B cell (primary cell): ENCODE data around the gene GRID1. TPM values are rescaled to one million over a fixed set of nuclear protein-coding genes. Genes with fewer than 3 reads are reported as not detected.

Experiments
- ATAC-seq: fragments of 200-7000 bp; cut with Tn5 transposase; one replicate; pipeline ENCODE4 v1.10.0; 2021; ENCODE audit warnings: low read depth, mild to moderate bottlenecking, moderate number of reproducible peaks, moderate library complexity
- CTCF ChIA-PET: fragments of 350-600 bp; sonication (Branson Sonifier 250); formaldehyde crosslinking; loops from one replicate; lab custom pipeline; 2021; ENCODE audit warnings: antibody characterized with exemption, inconsistent platforms; lab: Charles Lee
- POLR2A ChIA-PET: fragments of 350-600 bp; sonication (Branson Sonifier 250); formaldehyde crosslinking; loops from one replicate; lab custom pipeline; 2021; ENCODE audit warnings: antibody characterized with exemption; lab: Charles Lee
- DNase-seq: peaks from one replicate; pipeline ENCODE4 v3.0.0; 2013
- H2AFZ ChIP-seq: 2 replicates; pipeline ENCODE4 v1.6.1; 2012; ENCODE audit warnings: mild to moderate bottlenecking, low read depth, low read length; ENCODE audit not compliant: insufficient read depth, poor library complexity, severe bottlenecking
- H3K27ac ChIP-seq, 2 donors: 1 replicate in 1 of 2; 2 replicates in 1 of 2; pipeline ENCODE4 v1.5.1; 2012 to 2013; ENCODE audit warnings: low read length in 2 of 2, mild to moderate bottlenecking in 2 of 2, moderate library complexity in 1 of 2
- H3K27me3 ChIP-seq, 4 experiments: fragments of 200-600 bp in 1 of 4; sonication (generic) in 1 of 4; replicated peaks in 1 of 4; 1 replicate in 2 of 4; 2 replicates in 2 of 4; pipeline versions ENCODE4 v1.6.1 to v1.7.0; 2013 to 2016; ENCODE audit warnings: low read length in 3 of 4, mild to moderate bottlenecking in 2 of 4, mixed read lengths in 1 of 4, moderate library complexity in 1 of 4; ENCODE audit not compliant: insufficient read depth in 4 of 4, control insufficient read depth in 3 of 4; ENCODE audit errors: control extremely low read depth in 1 of 4
- H3K36me3 ChIP-seq, 2 experiments: replicated peaks in 1 of 2; 1 replicate in 1 of 2; 2 replicates in 1 of 2; pipeline versions ENCODE4 v1.6.1 to v1.7.1; 2013; ENCODE audit warnings: low read length in 1 of 2; ENCODE audit not compliant: insufficient read depth in 2 of 2, control insufficient read depth in 1 of 2; ENCODE audit errors: control extremely low read depth in 1 of 2, extremely low read depth in 1 of 2
- H3K4me1 ChIP-seq, 2 donors: fragments of 200-600 bp in 1 of 2; sonication (generic) in 1 of 2; 1 replicate in 1 of 2; 2 replicates in 1 of 2; pipeline versions ENCODE4 v1.5.1 to v1.6.1; 2013 to 2017; ENCODE audit warnings: low read length in 2 of 2; ENCODE audit not compliant: control insufficient read depth in 2 of 2, insufficient read depth in 2 of 2
- H3K4me2 ChIP-seq: replicated peaks from 2 replicates; pipeline ENCODE3; 2012; ENCODE audit warnings: mild to moderate bottlenecking, low read depth, low read length; ENCODE audit not compliant: poor library complexity, severe bottlenecking
- H3K4me3 ChIP-seq, 5 experiments: fragments of 200-600 bp in 1 of 5; sonication (generic) in 1 of 5; 1 replicate in 3 of 5; 2 replicates in 2 of 5; pipeline versions ENCODE4 v1.5.1 to v1.7.0; 2011 to 2016; ENCODE audit warnings: low read length in 4 of 5, mild to moderate bottlenecking in 4 of 5, low read depth in 2 of 5, control low read depth in 1 of 5, moderate library complexity in 1 of 5; ENCODE audit not compliant: insufficient read depth in 1 of 5; ENCODE audit errors: control extremely low read depth in 1 of 5, extremely low read depth in 1 of 5
- H3K79me2 ChIP-seq: fragments of 200-600 bp; sonication (generic); one replicate; pipeline ENCODE4 v1.6.0; 2016; ENCODE audit warnings: low read length; ENCODE audit not compliant: control insufficient read depth, insufficient read depth
- H3K9ac ChIP-seq: fragments of 200-600 bp; sonication (generic); 2 replicates; pipeline ENCODE4 v1.6.1; 2017; ENCODE audit warnings: mild to moderate bottlenecking, low read length, moderate library complexity
- H3K9me3 ChIP-seq, 3 donors: one replicate each; pipeline versions ENCODE4 v1.6.1 to v1.7.1; 2013; ENCODE audit warnings: low read length in 2 of 3; ENCODE audit not compliant: control insufficient read depth in 2 of 3, insufficient read depth in 1 of 3; ENCODE audit errors: control extremely low read depth in 1 of 3
- H4K20me1 ChIP-seq: 2 replicates; pipeline ENCODE4 v1.6.0; 2012; ENCODE audit warnings: mild to moderate bottlenecking, low read length; ENCODE audit not compliant: insufficient read depth, control insufficient read depth, poor library complexity, severe bottlenecking
- H3K27ac Mint-ChIP-seq: one replicate; pipeline ENCODE4 v1.8.0; 2021; ENCODE audit warnings: mixed read lengths
- H3K27me3 Mint-ChIP-seq: one replicate; pipeline ENCODE4 v1.8.0; 2021; ENCODE audit warnings: mixed read lengths
- H3K4me1 Mint-ChIP-seq: one replicate; pipeline ENCODE4 v1.8.0; 2021; ENCODE audit warnings: mixed read lengths
- H3K4me3 Mint-ChIP-seq: one replicate; pipeline ENCODE4 v1.8.0; 2021; ENCODE audit warnings: mixed read lengths
- H3K9me3 Mint-ChIP-seq: one replicate; pipeline ENCODE4 v1.8.0; 2022; ENCODE audit warnings: mixed read lengths; ENCODE audit not compliant: insufficient read depth
- CTCF ChIP-seq: fragments of 200-600 bp; IDR thresholded peaks from one replicate; pipeline ENCODE4 v1.8.0; 2022; ENCODE audit warnings: antibody characterized with exemption, mild to moderate bottlenecking
- EZH2 ChIP-seq: IDR thresholded peaks from 2 replicates; pipeline ENCODE4 v1.6.1; 2012; ENCODE audit warnings: borderline replicate concordance, low read depth, mild to moderate bottlenecking, moderate library complexity, low read length; ENCODE audit not compliant: insufficient read depth, poor library complexity, severe bottlenecking
- WGBS: methylation state at CpG from one replicate; pipeline ENCODE4 v1.1.5; 2013; ENCODE audit warnings: missing lambda C conversion rate; ENCODE audit not compliant: insufficient coverage; 5-methylcytosine and 5-hydroxymethylcytosine counted together
- intact Hi-C: fragments of 100-400 bp; cut with micrococcal nuclease; formaldehyde crosslinking; loops from one replicate; pipeline ENCODE4 v1.10.0; 2022
- polyA plus RNA-seq: library from polyadenylated mRNA; depleted of rRNA; stranded (reverse); fragments of >200 nt; gene quantifications from 2 replicates; pipeline ENCODE4 v1.2.3, GENCODE V29; 2012
- total RNA-seq, 2 donors: library from RNA; stranded (reverse); fragments of 120-200 nt in 1 of 2; gene quantifications; 1 replicate in 1 of 2; 2 replicates in 1 of 2; pipeline versions ENCODE4 v1.2.3 to v1.2.4, GENCODE V29; 2013 to 2022

The GRID1 gene
- total and polyA plus RNA-seq, 2 donors (not counting 1 experiment from before 2014, with no cell fraction given): not detected

GRCh38 chr10:86356296-86356695 is 10.3 kb downstream of the GRID1 start:
- Mint-ChIP-seq H3K27ac (no peak overlapping the region), H3K4me1 (peaks cover 31% of the 10 kb centered on the region), H3K4me3 (no peak overlapping the region), H3K9me3 (peaks cover 5% of the 10 kb centered on the region), H3K27me3 (peaks cover 18% of the 10 kb centered on the region)
- Histone ChIP-seq H3K36me3 (no peaks in the 10 kb centered on the region), H3K9me3 (peaks cover 0 to 16% (median 0%) of the 10 kb centered on the region in 3 donors), H3K27me3 (no peaks in the 10 kb centered on the region), H3K79me2 (no peaks in the 10 kb centered on the region), H3K4me3 (no peak overlapping the region), H3K4me1 (peaks cover 10 to 14% of the 10 kb centered on the region in 2 donors), H3K27ac (no peak overlapping the region), H3K9ac (no peak overlapping the region), H3K4me2 (no peak overlapping the region), H4K20me1 (no peaks in the 10 kb centered on the region), H2AFZ (no peak overlapping the region)
- no peak for DNase-seq
- intact Hi-C loops: no loop called here
- POLR2A ChIA-PET: no interaction called here
- WGBS: 79% methylated on average over 2 of the region's 3 CpGs
- no peak for ATAC-seq
- TF ChIP-seq EZH2 (no peak), CTCF (no peak)
- CTCF ChIA-PET: no interaction called here

GRCh38 chr10:86355571-86356038 is 11.0 kb downstream of the GRID1 start:
- H3K27me3 Mint-ChIP-seq: peaks cover 12% of the 10 kb centered on the region
- DNase-seq: no peak
- ChIA-PET POLR2A (no interaction called here), CTCF (interaction anchor here (1.4 kb wide), 1 partner anchor 22 kb away, joined by 4 read pairs; no protein-coding TSS in a partner anchor)
- Histone ChIP-seq H3K27ac (no peak overlapping the region), H3K9me3 (peaks cover 0 to 16% (median 0%) of the 10 kb centered on the region in 3 donors), H3K4me2 (no peak overlapping the region), H3K9ac (no peak overlapping the region), H2AFZ (no peak overlapping the region), H3K79me2 (no peaks in the 10 kb centered on the region), H3K27me3 (peaks cover 0 to 2% (median 0%) of the 10 kb centered on the region in 4 experiments), H3K4me3 (no peak overlapping the region), H3K4me1 (peaks cover 10 to 14% of the 10 kb centered on the region in 2 donors), H4K20me1 (no peaks in the 10 kb centered on the region), H3K36me3 (no peaks in the 10 kb centered on the region)
- TF ChIP-seq EZH2: no peak
- no peak overlapping the region for H3K27ac Mint-ChIP-seq
- WGBS: 49% methylated on average over 7 of the region's 8 CpGs
- ATAC-seq: no peak
- H3K9me3 Mint-ChIP-seq: peaks cover 5% of the 10 kb centered on the region
- H3K4me3 Mint-ChIP-seq: no peak overlapping the region
- intact Hi-C loops: no loop called here
- H3K4me1 Mint-ChIP-seq: peaks cover 27% of the 10 kb centered on the region
